ENCODE data around the gene TSPAN31. TPM values are rescaled to one million over a fixed set of nuclear protein-coding genes. Genes with fewer than 3 reads are reported as not detected.

TSPAN31 gene
- polyA plus RNA-seq, 1 donor, result 103 TPM

DNA sequence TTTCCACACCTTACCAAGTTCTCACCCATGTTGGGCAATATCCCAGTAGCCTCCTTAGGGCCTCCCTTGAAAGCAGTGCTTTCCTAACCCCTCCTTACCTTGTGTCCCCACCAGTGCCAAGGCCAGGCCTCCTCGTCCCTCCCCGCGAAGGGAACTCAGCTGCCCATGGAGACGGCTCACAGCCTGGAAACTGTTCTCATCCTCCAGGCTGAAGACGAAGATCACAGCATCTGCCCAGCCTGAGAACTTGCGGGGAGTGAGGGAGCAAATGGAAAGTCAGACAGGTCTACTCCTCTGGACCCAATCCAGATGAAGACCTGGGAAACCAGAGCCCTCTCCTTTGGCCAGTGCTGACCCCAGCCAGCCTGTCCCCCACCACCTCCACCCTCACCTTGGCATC, 10.9 kb upstream of the TSPAN31 start:
- DNase-seq, result no peak

GRCh38 chr12:57734591-57734990, 10.2 kb upstream of the TSPAN31 start:
- DNase-seq, result no peak

DNA sequence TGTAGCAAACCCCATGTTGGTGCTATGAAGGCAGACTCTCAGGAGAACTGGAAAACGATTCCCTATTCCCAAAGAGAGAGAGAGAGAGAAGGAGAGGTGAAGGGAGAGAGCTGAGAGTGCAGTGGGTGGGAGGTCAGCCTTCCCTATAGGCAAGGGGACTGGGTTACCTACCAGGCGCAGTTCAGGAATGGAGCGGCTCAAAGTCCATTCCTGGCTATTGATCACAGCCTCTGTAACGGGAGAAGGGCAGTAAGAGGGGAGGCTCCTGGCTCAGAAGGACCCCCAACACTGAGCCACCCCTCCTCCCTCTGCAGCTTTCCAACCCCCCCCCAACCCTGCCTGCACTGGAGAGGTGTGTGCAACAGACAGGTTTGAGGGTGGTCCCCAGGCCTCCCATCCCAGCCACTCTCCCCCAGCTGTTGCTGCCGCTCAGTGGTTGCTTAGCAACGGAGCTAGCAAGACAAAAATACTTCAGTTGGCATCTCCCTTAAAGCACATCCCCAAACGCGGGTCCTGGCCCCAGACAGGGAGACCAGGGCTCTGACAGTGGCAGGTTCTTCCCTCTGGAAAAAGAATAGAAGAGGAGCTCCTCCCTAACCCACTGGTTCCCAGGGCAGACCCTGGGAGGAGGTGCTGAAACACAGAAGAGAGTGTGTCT, 9.5 kb upstream of the TSPAN31 start:
- no peak for DNase-seq

GRCh38 chr12:57735952-57736740, 8.7 kb upstream of the TSPAN31 start:
- no peak for DNase-seq

GRCh38 chr12:57736741-57737466, 7.9 kb upstream of the TSPAN31 start:
- no peak for DNase-seq

- DNase-seq, result no peak
Measured at GRCh38 chr12:57737467-57738460, 7.1 kb upstream of the TSPAN31 start.

DNA sequence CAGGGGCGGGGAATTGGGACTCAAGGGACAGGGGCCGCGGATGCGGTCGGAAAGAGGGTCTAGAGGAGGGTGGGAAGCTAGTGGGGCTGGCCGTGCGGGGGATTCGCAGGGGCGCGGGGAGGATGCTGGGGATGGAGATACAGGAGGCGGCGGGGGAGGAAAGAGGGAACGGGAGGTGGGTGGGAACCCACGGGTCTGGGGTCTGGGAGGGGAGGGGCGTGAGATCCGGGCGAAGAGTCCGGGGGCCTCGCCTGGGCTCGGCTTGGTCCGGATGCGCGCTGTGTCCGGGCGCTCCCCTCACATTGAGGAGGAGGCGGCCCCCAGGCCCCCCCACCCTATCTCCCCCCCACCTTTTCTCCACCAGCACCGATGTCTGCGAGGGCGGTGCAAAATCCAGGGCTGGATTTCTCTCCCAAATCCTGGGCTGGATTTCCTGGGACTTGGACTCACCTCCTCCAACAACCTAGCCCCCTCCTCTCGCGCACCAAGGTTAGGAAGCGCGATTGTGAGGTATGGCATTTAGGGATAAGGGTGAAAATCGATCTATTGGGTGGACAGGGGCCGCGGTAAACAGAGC, 6.1 kb upstream of the TSPAN31 start, which contains the start of gene AGAP2:
Gene AGAP2, minus strand, starts transcription at position 82 of the 577 bp plus-strand sequence. CDS start 496 bp downstream, outside the sequence.
- DNase-seq, result no peak

- DNase-seq, result no peak
Measured at GRCh38 chr12:57739387-57739786, 5.5 kb upstream of the TSPAN31 start.

DNA sequence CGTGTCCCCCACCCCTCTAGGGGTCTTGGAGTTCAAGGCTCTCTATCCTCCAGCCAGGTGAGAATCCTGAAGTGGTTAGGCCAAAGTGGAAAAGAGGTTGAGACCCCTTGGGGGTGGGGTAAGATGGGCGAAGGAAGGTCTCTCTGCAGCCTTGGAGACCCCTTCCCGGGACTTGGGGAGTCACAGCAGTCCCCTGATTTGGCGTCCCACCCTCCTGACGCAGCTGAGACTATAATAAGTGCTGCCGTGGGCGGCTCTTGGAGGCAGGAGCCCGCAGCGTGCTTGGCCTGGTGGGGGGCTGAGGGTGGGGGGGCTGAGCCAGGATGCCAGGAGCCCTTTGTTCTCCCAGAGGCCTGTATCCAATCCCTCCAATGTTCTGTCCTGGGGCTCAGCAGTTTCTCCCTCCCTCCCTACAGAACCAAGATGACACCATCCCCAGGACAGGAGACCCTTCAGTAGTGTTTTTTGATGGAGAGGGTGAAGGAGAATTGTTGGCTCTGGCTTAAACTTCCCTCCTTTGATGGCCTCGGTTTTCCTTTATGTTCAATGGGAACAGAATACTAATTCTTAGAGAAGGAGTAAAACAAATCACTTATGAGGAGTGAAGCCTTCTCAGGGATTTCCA, 4.8 kb upstream of the TSPAN31 start:
- DNase-seq, result no peak

DNA sequence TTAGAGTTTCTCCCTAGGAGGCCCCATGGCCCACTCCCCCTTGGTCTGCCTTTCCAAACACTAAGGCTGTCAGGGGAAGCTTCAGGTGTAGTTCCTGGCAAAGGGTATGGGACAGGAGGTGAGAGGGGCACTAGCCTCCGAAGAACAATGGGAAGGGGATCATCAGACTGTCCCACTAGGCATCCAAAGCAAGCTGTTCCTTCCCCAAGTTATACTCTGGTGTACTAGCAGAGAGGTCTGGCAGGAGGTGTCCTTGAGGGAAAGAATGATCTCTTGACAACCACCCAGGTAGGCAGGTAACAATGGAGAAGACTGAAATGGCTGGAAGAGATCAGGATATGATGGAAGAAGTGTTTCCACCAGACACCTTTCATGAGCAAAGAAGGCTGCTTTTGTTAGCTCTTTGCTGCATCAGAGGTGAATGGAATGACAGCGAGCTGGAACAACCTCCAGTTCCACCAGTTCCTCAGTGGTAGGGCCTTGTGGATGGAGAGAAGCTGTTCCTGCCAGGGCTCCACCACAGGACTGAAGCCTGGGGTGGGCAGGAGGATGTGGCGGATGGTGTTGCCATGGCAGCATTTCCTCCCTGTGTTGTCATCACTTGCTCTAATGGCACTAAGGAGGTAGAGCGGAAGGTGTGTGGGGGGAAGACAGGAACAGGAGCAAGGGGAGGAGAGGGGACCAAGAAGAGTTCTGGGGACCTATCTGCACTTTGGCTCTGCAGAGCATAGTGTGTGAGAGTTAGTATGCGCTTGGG, 4.0 kb upstream of the TSPAN31 start:
- DNase-seq, result no peak

GRCh38 chr12:57741413-57741789, 3.4 kb upstream of the TSPAN31 start:
- no peak for DNase-seq

DNA sequence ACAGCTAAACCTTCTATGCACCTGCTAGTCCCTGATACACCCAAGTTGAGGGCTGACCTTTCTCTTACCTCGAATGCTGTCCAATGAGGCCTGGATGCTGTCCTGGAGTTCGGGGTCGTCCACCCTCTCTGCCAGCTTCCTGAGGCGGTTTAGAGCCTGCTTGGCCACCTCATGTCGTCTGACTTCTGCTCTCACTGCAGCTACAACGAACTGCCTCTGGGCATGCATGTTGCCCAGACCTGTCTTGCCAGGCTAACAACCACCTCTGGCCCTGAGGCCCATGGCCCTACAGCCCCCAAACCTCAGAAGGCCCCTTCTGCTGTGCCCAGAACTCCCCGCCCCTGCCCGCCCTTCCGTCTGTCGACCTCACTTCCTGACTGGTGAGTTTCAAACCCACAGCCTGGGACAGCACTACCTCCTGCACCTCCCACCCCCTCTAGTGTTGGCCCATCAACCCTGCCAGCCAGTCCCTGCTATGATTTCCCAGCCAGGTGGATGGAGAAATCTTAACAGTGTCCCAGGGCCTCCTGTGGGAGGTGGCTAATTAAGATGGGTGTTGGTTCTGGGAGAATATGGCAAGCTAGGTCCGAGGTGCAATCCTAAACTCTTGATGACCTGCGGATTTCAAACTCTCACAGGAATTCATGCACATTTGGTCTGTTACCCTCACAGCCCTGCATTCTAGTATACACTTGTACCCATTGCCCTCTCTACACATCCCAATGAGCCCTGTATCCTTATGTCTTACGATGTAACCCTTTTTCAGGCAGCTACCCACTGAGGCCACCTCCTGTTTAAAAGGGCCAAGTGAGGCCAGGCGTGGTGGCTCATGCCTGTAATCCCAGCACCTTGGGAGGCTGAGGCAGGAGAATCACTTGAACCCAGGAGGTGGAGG, 2.7 kb upstream of the TSPAN31 start:
- DNase-seq, result no peak

GRCh38 chr12:57743769-57744168, 1.1 kb upstream of the TSPAN31 start:
- no peak for DNase-seq

DNA sequence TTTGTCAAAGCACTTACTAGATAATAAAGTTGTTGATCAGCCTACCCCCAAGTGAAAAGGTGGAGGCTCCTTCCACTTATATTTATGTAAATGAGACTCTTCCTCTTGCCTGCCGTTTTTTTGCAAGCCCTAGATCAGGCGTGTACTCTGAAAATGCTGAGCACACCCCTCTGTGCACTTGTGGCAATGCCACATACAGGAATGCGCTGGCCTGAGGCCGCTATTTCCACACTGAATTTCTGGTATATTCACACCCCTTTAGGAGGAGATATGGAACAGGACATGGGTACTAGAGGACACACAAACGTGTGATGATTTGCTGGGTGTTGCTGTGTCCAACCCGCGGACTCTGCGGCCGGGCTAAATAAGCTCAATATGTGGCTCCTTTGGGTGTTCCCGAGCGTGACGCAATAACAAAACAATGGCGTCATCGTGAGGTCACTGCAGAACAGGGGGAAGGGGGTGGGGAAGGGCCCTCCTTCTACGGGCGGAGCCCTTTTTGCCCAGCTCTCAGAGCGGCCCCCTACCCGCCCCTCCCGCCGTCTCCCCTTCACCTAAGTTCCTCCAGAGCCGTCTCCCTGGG, 554 bp upstream of the TSPAN31 start:
- no peak for DNase-seq

DNA sequence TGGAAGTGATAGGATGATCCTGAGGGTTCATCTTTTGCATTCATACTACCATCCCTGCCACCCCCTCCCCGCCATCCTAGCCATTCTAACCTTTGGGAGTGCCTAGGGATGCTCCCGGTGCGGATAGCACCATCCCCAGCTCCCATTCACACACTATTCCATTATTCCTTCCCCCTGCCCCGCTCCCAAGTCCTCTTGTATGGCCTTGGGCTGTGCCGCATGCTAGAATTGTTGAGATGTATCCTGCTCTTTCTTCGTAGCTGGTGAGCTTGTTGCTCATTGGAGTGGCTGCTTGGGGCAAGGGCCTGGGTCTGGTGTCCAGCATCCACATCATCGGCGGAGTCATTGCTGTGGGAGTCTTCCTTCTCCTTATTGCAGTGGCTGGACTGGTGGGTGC, 644 bp downstream of the TSPAN31 start:
- DNase-seq, result no peak

DNA sequence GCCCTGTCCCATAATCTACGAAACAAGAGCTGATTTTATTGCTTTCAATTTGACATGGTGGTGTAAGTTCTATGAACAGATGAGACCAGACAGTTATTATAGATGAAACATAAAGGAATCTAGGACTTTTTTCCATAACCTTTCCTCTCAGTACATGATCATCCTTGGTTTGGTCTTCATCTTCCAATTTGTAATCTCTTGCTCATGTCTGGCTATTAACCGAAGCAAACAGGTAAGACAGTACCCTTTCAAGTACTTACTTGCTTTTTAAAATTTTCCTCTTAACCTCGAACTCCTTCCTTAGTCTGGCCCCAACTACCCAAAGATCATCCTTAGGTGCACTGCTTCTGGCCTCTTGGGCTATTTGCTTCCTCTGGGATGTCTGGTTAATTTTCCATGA, 1.2 kb downstream of the TSPAN31 start:
- DNase-seq, result no peak

DNA sequence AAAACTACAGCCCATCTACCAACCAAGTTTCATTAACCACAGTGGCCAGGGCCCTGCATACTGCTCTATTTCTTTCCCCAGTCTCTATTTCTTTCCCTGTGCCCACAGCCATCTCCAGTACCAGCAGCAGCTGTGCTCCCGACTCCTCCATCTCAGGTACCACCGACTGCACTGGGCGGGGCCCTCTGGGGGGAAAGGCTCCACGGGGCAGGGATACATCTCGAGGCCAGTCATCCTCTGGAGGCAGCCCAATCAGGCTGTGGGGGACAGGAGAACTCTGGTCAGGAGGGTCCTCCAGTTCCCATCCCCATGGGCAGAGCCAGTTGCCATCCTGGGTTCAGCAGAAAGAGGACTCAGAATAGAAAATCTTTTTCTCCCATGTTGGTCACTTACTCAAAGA, 4.2 kb downstream of the TSPAN31 start:
- no peak for DNase-seq

- no peak for DNase-seq
Measured at GRCh38 chr12:57750561-57751431, 6.0 kb downstream of the TSPAN31 start.
